BJ (cell line): Measurements from ENCODE around the gene UGT1A3. TPM values are rescaled to one million over a fixed set of nuclear protein-coding genes. Genes with fewer than 3 reads are reported as not detected.

Source experiments
- CTCF ChIA-PET: fragments of 350-600 bp; formaldehyde crosslinking; extraction: SDS; loops from one replicate; lab custom pipeline; 2021; ENCODE audit warnings: antibody characterized with exemption, inconsistent platforms; lab: Yijun Ruan, JAX
- POLR2A ChIA-PET: fragments of 300-600 bp; sonication (Branson Sonifier 250); formaldehyde crosslinking; extraction: SDS; loops from one replicate; lab custom pipeline; 2021; ENCODE audit warnings: antibody characterized with exemption; lab: Charles Lee
- DNase-seq: peaks from one replicate; pipeline ENCODE4 v3.0.0-alpha.2; 2011; ENCODE audit warnings: low read depth
- H3K27me3 ChIP-seq: 2 replicates; pipeline ENCODE4 v1.6.0; 2011; ENCODE audit warnings: low read length; ENCODE audit not compliant: control insufficient read depth, insufficient read depth
- H3K36me3 ChIP-seq: 2 replicates; pipeline ENCODE4 v1.5.1; 2011; ENCODE audit warnings: low read length; ENCODE audit not compliant: control insufficient read depth, insufficient read depth
- H3K4me3 ChIP-seq: 2 replicates; pipeline ENCODE4 v1.5.1; 2011; ENCODE audit warnings: low read depth, mild to moderate bottlenecking, control low read depth, low read length
- CTCF ChIP-seq: IDR thresholded peaks from 2 replicates; pipeline ENCODE4 v1.5.1; 2011; ENCODE audit warnings: low read depth, mild to moderate bottlenecking, control low read depth, inconsistent platforms, low read length, moderate library complexity; ENCODE audit not compliant: insufficient read depth
- polyA plus RNA-seq: library from polyadenylated mRNA; depleted of rRNA; stranded (reverse); fragments of >200 nt; gene quantifications from 2 replicates; pipeline ENCODE4 v1.2.3, GENCODE V29; 2011

The UGT1A3 gene
- polyA plus RNA-seq, 1 experiment, result not detected

- CTCF ChIA-PET, result no interaction called here
- POLR2A ChIA-PET, result no interaction called here
Measured at GRCh38 chr2:233801357-233802131, 72.7 kb downstream of the UGT1A3 start.

GRCh38 chr2:233802132-233802815, 73.4 kb downstream of the UGT1A3 start:
- no peak for DNase-seq
- Histone ChIP-seq H3K4me3 (no peak overlapping the region), H3K27me3 (no peaks in the 10 kb centered on the region), H3K36me3 (no peaks in the 10 kb centered on the region)
- ChIA-PET POLR2A (no interaction called here), CTCF (no interaction called here)
- no peak for TF ChIP-seq CTCF

More at GRCh38 chr2:233801357-233802131, 72.7 kb downstream of the UGT1A3 start:
- H3K27me3 ChIP-seq, result no peaks in the 10 kb centered on the region
- no peaks in the 10 kb centered on the region for H3K36me3 ChIP-seq
- no peak overlapping the region for H3K4me3 ChIP-seq
- no peak for DNase-seq
- TF ChIP-seq CTCF, result no peak

- peaks cover under 1% of the 10 kb centered on the region; the same call in 1 of the 2 replicates for H3K27me3 ChIP-seq
- ChIA-PET CTCF (no interaction called here), POLR2A (no interaction called here)
- no peak for TF ChIP-seq CTCF
- no peak for DNase-seq
- H3K36me3 ChIP-seq, result no peaks in the 10 kb centered on the region
- H3K4me3 ChIP-seq, result no peak overlapping the region
Measured at GRCh38 chr2:233803292-233803911, 74.6 kb downstream of the UGT1A3 start.

GRCh38 chr2:233803994-233804393, 75.2 kb downstream of the UGT1A3 start:
- no peak for DNase-seq
- H3K27me3 ChIP-seq, result peaks cover 2% of the 10 kb centered on the region; the same call in 1 of the 2 replicates
- ChIA-PET POLR2A (no interaction called here), CTCF (no interaction called here)
- no peak overlapping the region for H3K4me3 ChIP-seq
- H3K36me3 ChIP-seq, result no peaks in the 10 kb centered on the region
- no peak for TF ChIP-seq CTCF

GRCh38 chr2:233807215-233807865, 78.5 kb downstream of the UGT1A3 start:
- DNase-seq, result no peak
- Histone ChIP-seq H3K36me3 (no peaks in the 10 kb centered on the region), H3K4me3 (no peak overlapping the region), H3K27me3 (peaks cover 3% of the 10 kb centered on the region; the same call in 1 of the 2 replicates)
- TF ChIP-seq CTCF, result no peak
- ChIA-PET CTCF (no interaction called here), POLR2A (no interaction called here)
